Central memory CD8-positive, alpha-beta T cell (primary cell): ENCODE measurements around the gene EPHA4.

Experiments
- ATAC-seq: fragments of 150-1000 bp; cut with Tn5 transposase; replicated peaks from 2 replicates; pipeline ENCODE4 v1.10.0; 2022; ENCODE audit warnings: mild to moderate bottlenecking, moderate FRiP score, moderate number of reproducible peaks; ENCODE audit not compliant: poor library complexity, severe bottlenecking; ENCODE audit errors: extremely low read depth
- DNase-seq, 2 donors: peaks; one replicate each; pipeline ENCODE4 v3.0.0; 2021; ENCODE audit warnings: low spot score in 2 of 2
- H3K27ac Mint-ChIP-seq: one replicate; pipeline ENCODE4 v1.8.0; 2022; ENCODE audit warnings: low read depth, mild to moderate bottlenecking, moderate library complexity, mixed read lengths
- H3K27me3 Mint-ChIP-seq: one replicate; pipeline ENCODE4 v1.8.0; 2022; ENCODE audit warnings: mixed read lengths
- H3K36me3 Mint-ChIP-seq: one replicate; pipeline ENCODE4 v1.8.0; 2022; ENCODE audit warnings: mild to moderate bottlenecking, moderate library complexity, mixed read lengths; ENCODE audit not compliant: insufficient read depth
- H3K4me1 Mint-ChIP-seq: one replicate; pipeline ENCODE4 v1.8.0; 2022; ENCODE audit warnings: mixed read lengths
- H3K4me3 Mint-ChIP-seq: one replicate; pipeline ENCODE4 v1.8.0; 2022; ENCODE audit warnings: mild to moderate bottlenecking, moderate library complexity, mixed read lengths
- H3K9me3 Mint-ChIP-seq: one replicate; pipeline ENCODE4 v1.8.0; 2022; ENCODE audit warnings: mixed read lengths

The EPHA4 gene

GRCh38 chr2:221572219-221572820 is at the start of gene EPHA4:
TSS of gene EPHA4 (minus strand) at chr2:221572304. CDS start at chr2:221572248, 56 bp downstream.
- H3K27ac Mint-ChIP-seq: peak within 1 kb of the TSS; percentile 94
- peaks cover 46% of the 10 kb centered on the region for H3K27me3 Mint-ChIP-seq
- H3K36me3 Mint-ChIP-seq: peaks cover 40% of the 10 kb centered on the region
- peak; percentile 84 for ATAC-seq
- H3K4me3 Mint-ChIP-seq: peak within 1 kb of the TSS; percentile 94
- peaks cover 44% of the 10 kb centered on the region for H3K4me1 Mint-ChIP-seq
- no peaks in the 10 kb centered on the region for H3K9me3 Mint-ChIP-seq
- DNase-seq: peak; percentile 82 to 88

- Mint-ChIP-seq H3K36me3 (no peaks in the 10 kb centered on the region), H3K4me1 (no peaks in the 10 kb centered on the region), H3K27me3 (peaks cover 12% of the 10 kb centered on the region), H3K27ac (no peak overlapping the region), H3K4me3 (no peak overlapping the region), H3K9me3 (no peaks in the 10 kb centered on the region)
- no peak for ATAC-seq
- no peak for DNase-seq
Measured at GRCh38 chr2:221618007-221618406, 45.9 kb upstream of the EPHA4 start.

- no peaks in the 10 kb centered on the region for H3K36me3 Mint-ChIP-seq
- H3K9me3 Mint-ChIP-seq: no peaks in the 10 kb centered on the region
- DNase-seq (no peak), ATAC-seq (no peak)
- no peak overlapping the region for H3K4me3 Mint-ChIP-seq
- no peak overlapping the region for H3K27ac Mint-ChIP-seq
- no peaks in the 10 kb centered on the region for H3K4me1 Mint-ChIP-seq
- H3K27me3 Mint-ChIP-seq: peaks cover 27% of the 10 kb centered on the region
Measured at GRCh38 chr2:221616561-221616960, 44.5 kb upstream of the EPHA4 start.

DNA sequence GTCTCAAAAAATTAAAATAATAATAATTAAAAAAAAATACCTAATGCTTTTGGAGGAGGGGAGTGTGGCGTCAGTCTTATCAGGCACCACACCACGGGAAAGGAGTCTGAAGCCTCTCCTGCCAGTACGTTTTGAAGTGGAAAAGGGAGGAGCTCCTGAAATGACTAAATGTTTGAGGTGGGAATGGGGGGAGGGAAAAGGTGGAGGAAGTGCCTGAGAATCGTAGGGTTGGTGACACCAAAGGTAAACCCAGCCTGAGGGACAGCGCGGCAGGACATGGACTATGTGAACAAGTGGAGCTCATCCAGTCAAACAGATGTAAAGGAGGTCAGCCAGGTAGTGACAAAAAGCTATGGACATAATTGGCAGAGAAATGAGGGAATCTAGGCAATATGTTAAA is 42.2 kb upstream of the EPHA4 start:
- ATAC-seq (no peak), DNase-seq (no peak)
- Mint-ChIP-seq H3K4me1 (no peaks in the 10 kb centered on the region), H3K27ac (no peak overlapping the region), H3K27me3 (peaks cover 40% of the 10 kb centered on the region), H3K9me3 (no peaks in the 10 kb centered on the region), H3K4me3 (no peak overlapping the region), H3K36me3 (no peaks in the 10 kb centered on the region)

- Mint-ChIP-seq H3K36me3 (no peaks in the 10 kb centered on the region), H3K9me3 (no peaks in the 10 kb centered on the region), H3K4me3 (no peak overlapping the region), H3K27me3 (peaks cover 44% of the 10 kb centered on the region), H3K27ac (no peak overlapping the region), H3K4me1 (no peaks in the 10 kb centered on the region)
- DNase-seq (no peak), ATAC-seq (no peak)
Measured at GRCh38 chr2:221612800-221613199, 40.7 kb upstream of the EPHA4 start.

- DNase-seq (no peak), ATAC-seq (no peak)
- no peaks in the 10 kb centered on the region for H3K36me3 Mint-ChIP-seq
- no peak overlapping the region for H3K4me3 Mint-ChIP-seq
- H3K27me3 Mint-ChIP-seq: peaks cover 44% of the 10 kb centered on the region
- H3K9me3 Mint-ChIP-seq: no peaks in the 10 kb centered on the region
- no peaks in the 10 kb centered on the region for H3K4me1 Mint-ChIP-seq
- H3K27ac Mint-ChIP-seq: no peak overlapping the region
Measured at GRCh38 chr2:221612161-221612560, 40.1 kb upstream of the EPHA4 start.

DNA sequence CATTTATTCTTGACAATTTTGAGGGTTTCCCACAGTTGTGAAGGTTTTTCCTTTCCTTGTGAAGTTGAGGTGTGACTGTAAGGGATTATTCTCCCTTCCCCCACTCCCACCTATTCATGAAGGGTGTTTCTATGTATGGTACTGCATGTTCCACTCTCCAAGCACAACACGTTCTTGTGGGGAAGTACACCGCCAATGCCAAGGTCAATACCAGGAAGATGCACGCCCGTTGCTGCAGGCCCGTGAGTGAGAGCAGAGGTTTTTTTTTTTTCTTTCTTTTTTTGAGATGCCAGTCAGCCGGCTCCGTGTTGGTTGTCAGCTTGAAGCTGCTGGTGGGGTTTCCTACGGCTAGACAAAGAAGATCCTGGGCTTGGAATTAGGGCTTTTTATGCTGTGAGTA is 38.6 kb upstream of the EPHA4 start:
- Mint-ChIP-seq H3K27me3 (peaks cover 51% of the 10 kb centered on the region), H3K36me3 (no peaks in the 10 kb centered on the region), H3K4me1 (no peaks in the 10 kb centered on the region), H3K4me3 (no peak overlapping the region), H3K9me3 (no peaks in the 10 kb centered on the region), H3K27ac (no peak overlapping the region)
- ATAC-seq (no peak), DNase-seq (no peak)

GRCh38 chr2:221610255-221610654 is 38.2 kb upstream of the EPHA4 start:
- no peak for ATAC-seq
- no peak overlapping the region for H3K4me3 Mint-ChIP-seq
- no peak overlapping the region for H3K27ac Mint-ChIP-seq
- no peak for DNase-seq
- H3K36me3 Mint-ChIP-seq: no peaks in the 10 kb centered on the region
- H3K27me3 Mint-ChIP-seq: peaks cover 56% of the 10 kb centered on the region
- H3K4me1 Mint-ChIP-seq: no peaks in the 10 kb centered on the region
- no peaks in the 10 kb centered on the region for H3K9me3 Mint-ChIP-seq

GRCh38 chr2:221608442-221608841 is 36.3 kb upstream of the EPHA4 start:
- no peak for DNase-seq
- no peak overlapping the region for H3K4me3 Mint-ChIP-seq
- H3K36me3 Mint-ChIP-seq: no peaks in the 10 kb centered on the region
- no peak overlapping the region for H3K27ac Mint-ChIP-seq
- H3K9me3 Mint-ChIP-seq: no peaks in the 10 kb centered on the region
- peaks cover 56% of the 10 kb centered on the region for H3K27me3 Mint-ChIP-seq
- no peak for ATAC-seq
- no peaks in the 10 kb centered on the region for H3K4me1 Mint-ChIP-seq

- Mint-ChIP-seq H3K4me1 (no peaks in the 10 kb centered on the region), H3K27me3 (peaks cover 37% of the 10 kb centered on the region), H3K4me3 (no peak overlapping the region), H3K27ac (no peak overlapping the region), H3K9me3 (no peaks in the 10 kb centered on the region), H3K36me3 (no peaks in the 10 kb centered on the region)
- ATAC-seq (no peak), DNase-seq (no peak)
Measured at GRCh38 chr2:221606424-221606823, 34.3 kb upstream of the EPHA4 start.

- Mint-ChIP-seq H3K9me3 (no peaks in the 10 kb centered on the region), H3K36me3 (no peaks in the 10 kb centered on the region), H3K4me1 (no peaks in the 10 kb centered on the region), H3K27me3 (peaks cover 36% of the 10 kb centered on the region), H3K27ac (no peak overlapping the region), H3K4me3 (no peak overlapping the region)
- ATAC-seq (no peak), DNase-seq (no peak)
Measured at GRCh38 chr2:221605751-221606240, 33.7 kb upstream of the EPHA4 start.

GRCh38 chr2:221602938-221603337 is 30.8 kb upstream of the EPHA4 start:
- DNase-seq (no peak), ATAC-seq (no peak)
- no peaks in the 10 kb centered on the region for H3K4me1 Mint-ChIP-seq
- peaks cover 30% of the 10 kb centered on the region for H3K27me3 Mint-ChIP-seq
- H3K9me3 Mint-ChIP-seq: no peaks in the 10 kb centered on the region
- no peak overlapping the region for H3K4me3 Mint-ChIP-seq
- H3K36me3 Mint-ChIP-seq: no peaks in the 10 kb centered on the region
- no peak overlapping the region for H3K27ac Mint-ChIP-seq

DNA sequence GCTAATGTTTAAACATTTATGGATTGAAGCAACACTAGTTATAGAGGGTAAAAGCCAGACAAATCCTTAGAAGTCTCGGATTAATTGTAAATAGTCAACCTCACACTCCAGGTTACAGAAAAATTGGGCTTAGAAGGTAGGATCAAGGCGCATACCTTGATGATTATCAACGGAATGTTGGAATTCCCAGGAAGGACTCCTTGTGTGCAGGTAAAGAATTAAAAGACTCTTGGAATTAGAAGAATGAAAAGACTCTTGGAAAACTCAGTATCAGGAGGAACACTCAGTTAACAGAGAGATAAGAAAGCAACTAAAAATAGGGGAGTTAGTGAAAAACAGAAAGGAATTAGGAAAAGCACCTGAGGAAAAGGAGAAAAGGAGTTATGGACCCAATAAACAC is 29.3 kb upstream of the EPHA4 start:
- Mint-ChIP-seq H3K4me1 (no peaks in the 10 kb centered on the region), H3K27ac (no peak overlapping the region), H3K27me3 (peaks cover 29% of the 10 kb centered on the region), H3K9me3 (no peaks in the 10 kb centered on the region), H3K36me3 (no peaks in the 10 kb centered on the region), H3K4me3 (no peak overlapping the region)
- DNase-seq (no peak), ATAC-seq (no peak)
